Neural cell (in vitro differentiated cells): Measurements from ENCODE around the gene TMEM164. TPM values are rescaled to one million over a fixed set of nuclear protein-coding genes. Genes with fewer than 3 reads are reported as not detected.

Experiments
- H2AFZ ChIP-seq: fragments of 200-600, 300-800 bp; sonication (generic), shearing (Covaris generic); 2 replicates; pipeline ENCODE4 v1.6.0; 2014; ENCODE audit warnings: low read depth, mild to moderate bottlenecking, antibody characterized with exemption, low read length, moderate library complexity
- H3F3A ChIP-seq: fragments of 200-600 bp; shearing (Covaris generic); 2 replicates; pipeline ENCODE4 v1.6.1; 2016; ENCODE audit warnings: mild to moderate bottlenecking, moderate library complexity, mixed read lengths, antibody characterized with exemption, low read length; ENCODE audit not compliant: insufficient read depth, poor library complexity, severe bottlenecking
- H3K27ac ChIP-seq: fragments of 200-600, 300-800 bp; sonication (generic), shearing (Covaris generic); 2 replicates; pipeline ENCODE4 v1.5.1; 2014; ENCODE audit warnings: mild to moderate bottlenecking, low read length, moderate library complexity
- H3K27me3 ChIP-seq: fragments of 300-800, 200-600 bp; sonication (generic), shearing (Covaris generic); 2 replicates; pipeline ENCODE4 v1.6.0; 2014; ENCODE audit warnings: mild to moderate bottlenecking, low read depth, low read length, moderate library complexity; ENCODE audit not compliant: insufficient read depth
- H3K36me3 ChIP-seq: fragments of 300-800, 200-600 bp; sonication (generic), shearing (Covaris generic); 2 replicates; pipeline ENCODE4 v1.5.1; 2014; ENCODE audit warnings: mild to moderate bottlenecking, antibody characterized with exemption, low read length, moderate library complexity; ENCODE audit not compliant: insufficient read depth
- H3K4me2 ChIP-seq: fragments of 300-800, 200-600 bp; sonication (generic), shearing (Covaris generic); 2 replicates; pipeline ENCODE4 v1.6.0; 2014; ENCODE audit warnings: mild to moderate bottlenecking, low read length
- H3K4me3 ChIP-seq: fragments of 300-800, 200-600 bp; sonication (generic), shearing (Covaris generic); 2 replicates; pipeline ENCODE4 v1.5.1; 2014; ENCODE audit warnings: mild to moderate bottlenecking, low read length, moderate library complexity
- H3K79me2 ChIP-seq: fragments of 200-600 bp; shearing (Covaris generic); replicated peaks from 2 replicates; pipeline ENCODE4 v1.6.0; 2014; ENCODE audit warnings: mild to moderate bottlenecking, low read length, moderate library complexity; ENCODE audit not compliant: insufficient read depth
- H3K9ac ChIP-seq: fragments of 300-800, 200-600 bp; sonication (generic), shearing (Covaris generic); 2 replicates; pipeline ENCODE4 v1.6.1; 2016; ENCODE audit warnings: mild to moderate bottlenecking, low read length, mixed read lengths
- H3K9me2 ChIP-seq: fragments of 200-600 bp; shearing (Covaris generic); 2 replicates; pipeline ENCODE4 v1.6.1; 2016; ENCODE audit warnings: mild to moderate bottlenecking, low read length, mixed read lengths; ENCODE audit not compliant: insufficient read depth
- H3K9me3 ChIP-seq: fragments of 200-600, 300-800 bp; sonication (generic), shearing (Covaris generic); 2 replicates; pipeline ENCODE4 v1.6.1; 2016; ENCODE audit warnings: mild to moderate bottlenecking, mixed run types, low read length, moderate library complexity, mixed read lengths
- H4K20me1 ChIP-seq: fragments of 200-600 bp; shearing (Covaris generic); 2 replicates; pipeline ENCODE4 v1.6.1; 2016; ENCODE audit warnings: mild to moderate bottlenecking, mixed run types; ENCODE audit not compliant: insufficient read depth
- EP300 ChIP-seq: fragments of 450-650 bp; conservative IDR thresholded peaks from 2 replicates; pipeline ENCODE4 v1.6.1; 2014; ENCODE audit warnings: antibody characterized with exemption, mild to moderate bottlenecking, moderate library complexity; ENCODE audit not compliant: poor library complexity, severe bottlenecking
- EZH2 ChIP-seq: fragments of 200-600, 300-800 bp; shearing (Covaris generic), sonication (generic); IDR thresholded peaks from 2 replicates; pipeline ENCODE4 v1.6.1; 2014; ENCODE audit warnings: antibody characterized with exemption, low read length, borderline replicate concordance, mild to moderate bottlenecking; ENCODE audit not compliant: insufficient read depth, poor library complexity, severe bottlenecking
- MXI1 ChIP-seq: fragments of 450-650 bp; conservative IDR thresholded peaks from 2 replicates; pipeline ENCODE4 v1.6.1; 2014; ENCODE audit warnings: antibody characterized with exemption, mild to moderate bottlenecking; ENCODE audit not compliant: poor library complexity, severe bottlenecking
- POLR2AphosphoS5 ChIP-seq: IDR thresholded peaks from 2 replicates; pipeline ENCODE4 v1.6.1; 2012
- RAD21 ChIP-seq: fragments of 450-650 bp; conservative IDR thresholded peaks from 2 replicates; pipeline ENCODE4 v1.6.1; 2014; ENCODE audit warnings: antibody characterized with exemption, mild to moderate bottlenecking, moderate library complexity
- SMC3 ChIP-seq: fragments of 450-650 bp; conservative IDR thresholded peaks from 2 replicates; pipeline ENCODE4 v1.6.1; 2014; ENCODE audit warnings: antibody characterized with exemption, mild to moderate bottlenecking, moderate library complexity; ENCODE audit not compliant: poor library complexity
- TAF1 ChIP-seq: IDR thresholded peaks from 2 replicates; pipeline ENCODE4 v1.6.1; 2012; ENCODE audit warnings: low read depth
- polyA plus RNA-seq: library from polyadenylated mRNA; depleted of rRNA; stranded (reverse); fragments of >200 nt; gene quantifications from 2 replicates; pipeline ENCODE4 v1.2.3, GENCODE V29; 2014
- TF ChIP-seq, protein P1 (sequence below): fragments of 450-650 bp; IDR thresholded peaks from 2 replicates; pipeline ENCODE4 v1.5.1; 2014; ENCODE audit warnings: antibody characterized with exemption, mild to moderate bottlenecking, moderate library complexity; ENCODE audit not compliant: poor library complexity, severe bottlenecking
- TF ChIP-seq, protein P2 (sequence below): IDR thresholded peaks from 2 replicates; pipeline ENCODE4 v1.6.1; 2012; ENCODE audit warnings: borderline replicate concordance

The TMEM164 gene
- polyA plus RNA-seq, 1 donor from 2014 or later: 52.8 TPM

- Histone ChIP-seq H3K9me2 (no peaks in the 10 kb centered on the region), H3K4me2 (no peak overlapping the region), H3K4me3 (peak overlapping the region; percentile 1), H2AFZ (no peak overlapping the region), H3K9me3 (no peaks in the 10 kb centered on the region), H4K20me1 (no peaks in the 10 kb centered on the region), H3K27ac (peak overlapping the region; percentile 34), H3F3A (no peaks in the 10 kb centered on the region), H3K27me3 (no peaks in the 10 kb centered on the region), H3K36me3 (no peaks in the 10 kb centered on the region), H3K79me2 (no peaks in the 10 kb centered on the region), H3K9ac (no peak overlapping the region)
- TF ChIP-seq EP300: peak; percentile 38
- no peak for TF ChIP-seq SMC3
- peak; percentile 18 for TF ChIP-seq POLR2AphosphoS5
- no peak for TF ChIP-seq RAD21
- TF ChIP-seq, protein P1, sequence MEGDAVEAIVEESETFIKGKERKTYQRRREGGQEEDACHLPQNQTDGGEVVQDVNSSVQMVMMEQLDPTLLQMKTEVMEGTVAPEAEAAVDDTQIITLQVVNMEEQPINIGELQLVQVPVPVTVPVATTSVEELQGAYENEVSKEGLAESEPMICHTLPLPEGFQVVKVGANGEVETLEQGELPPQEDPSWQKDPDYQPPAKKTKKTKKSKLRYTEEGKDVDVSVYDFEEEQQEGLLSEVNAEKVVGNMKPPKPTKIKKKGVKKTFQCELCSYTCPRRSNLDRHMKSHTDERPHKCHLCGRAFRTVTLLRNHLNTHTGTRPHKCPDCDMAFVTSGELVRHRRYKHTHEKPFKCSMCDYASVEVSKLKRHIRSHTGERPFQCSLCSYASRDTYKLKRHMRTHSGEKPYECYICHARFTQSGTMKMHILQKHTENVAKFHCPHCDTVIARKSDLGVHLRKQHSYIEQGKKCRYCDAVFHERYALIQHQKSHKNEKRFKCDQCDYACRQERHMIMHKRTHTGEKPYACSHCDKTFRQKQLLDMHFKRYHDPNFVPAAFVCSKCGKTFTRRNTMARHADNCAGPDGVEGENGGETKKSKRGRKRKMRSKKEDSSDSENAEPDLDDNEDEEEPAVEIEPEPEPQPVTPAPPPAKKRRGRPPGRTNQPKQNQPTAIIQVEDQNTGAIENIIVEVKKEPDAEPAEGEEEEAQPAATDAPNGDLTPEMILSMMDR: peak; percentile 50
Observed at GRCh38 chrX:110046001-110046400, 43.1 kb downstream of the TMEM164 start.

DNA sequence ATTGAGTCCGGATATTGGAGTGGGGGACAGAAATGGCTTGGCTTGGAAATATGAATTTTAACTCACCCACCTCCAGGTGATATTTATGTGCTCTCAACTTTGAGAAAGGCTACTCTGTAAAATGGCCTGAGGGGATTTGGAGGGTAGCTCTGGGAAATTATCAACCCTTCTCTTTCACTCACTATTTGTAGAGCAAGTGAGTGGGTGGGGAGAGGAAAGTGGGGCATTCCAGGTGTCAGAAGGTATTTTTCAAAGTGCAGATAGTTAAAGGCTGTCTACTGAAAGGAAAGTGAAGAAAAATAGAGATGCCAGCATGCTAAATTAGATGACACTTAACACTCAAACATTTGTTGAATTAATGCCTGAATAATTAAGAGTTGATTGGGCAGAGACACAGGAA, 44.1 kb downstream of the TMEM164 start:
- Histone ChIP-seq H3K9me2 (no peaks in the 10 kb centered on the region), H3K27me3 (no peaks in the 10 kb centered on the region), H3F3A (no peaks in the 10 kb centered on the region)

More for the DNA sequence above, 44.1 kb downstream of the TMEM164 start:
- Histone ChIP-seq H3K27ac (no peak overlapping the region), H3K4me2 (no peak overlapping the region), H4K20me1 (no peaks in the 10 kb centered on the region), H3K4me3 (no peak overlapping the region), H3K79me2 (no peaks in the 10 kb centered on the region), H2AFZ (no peak overlapping the region), H3K9ac (no peak overlapping the region), H3K9me3 (no peaks in the 10 kb centered on the region), H3K36me3 (no peaks in the 10 kb centered on the region)
- TF ChIP-seq EZH2 (no peak), MXI1 (no peak), POLR2AphosphoS5 (no peak), SMC3 (no peak), RAD21 (no peak), EP300 (no peak), TAF1 (no peak)
- TF ChIP-seq, protein P1: no peak
- TF ChIP-seq, protein P2, sequence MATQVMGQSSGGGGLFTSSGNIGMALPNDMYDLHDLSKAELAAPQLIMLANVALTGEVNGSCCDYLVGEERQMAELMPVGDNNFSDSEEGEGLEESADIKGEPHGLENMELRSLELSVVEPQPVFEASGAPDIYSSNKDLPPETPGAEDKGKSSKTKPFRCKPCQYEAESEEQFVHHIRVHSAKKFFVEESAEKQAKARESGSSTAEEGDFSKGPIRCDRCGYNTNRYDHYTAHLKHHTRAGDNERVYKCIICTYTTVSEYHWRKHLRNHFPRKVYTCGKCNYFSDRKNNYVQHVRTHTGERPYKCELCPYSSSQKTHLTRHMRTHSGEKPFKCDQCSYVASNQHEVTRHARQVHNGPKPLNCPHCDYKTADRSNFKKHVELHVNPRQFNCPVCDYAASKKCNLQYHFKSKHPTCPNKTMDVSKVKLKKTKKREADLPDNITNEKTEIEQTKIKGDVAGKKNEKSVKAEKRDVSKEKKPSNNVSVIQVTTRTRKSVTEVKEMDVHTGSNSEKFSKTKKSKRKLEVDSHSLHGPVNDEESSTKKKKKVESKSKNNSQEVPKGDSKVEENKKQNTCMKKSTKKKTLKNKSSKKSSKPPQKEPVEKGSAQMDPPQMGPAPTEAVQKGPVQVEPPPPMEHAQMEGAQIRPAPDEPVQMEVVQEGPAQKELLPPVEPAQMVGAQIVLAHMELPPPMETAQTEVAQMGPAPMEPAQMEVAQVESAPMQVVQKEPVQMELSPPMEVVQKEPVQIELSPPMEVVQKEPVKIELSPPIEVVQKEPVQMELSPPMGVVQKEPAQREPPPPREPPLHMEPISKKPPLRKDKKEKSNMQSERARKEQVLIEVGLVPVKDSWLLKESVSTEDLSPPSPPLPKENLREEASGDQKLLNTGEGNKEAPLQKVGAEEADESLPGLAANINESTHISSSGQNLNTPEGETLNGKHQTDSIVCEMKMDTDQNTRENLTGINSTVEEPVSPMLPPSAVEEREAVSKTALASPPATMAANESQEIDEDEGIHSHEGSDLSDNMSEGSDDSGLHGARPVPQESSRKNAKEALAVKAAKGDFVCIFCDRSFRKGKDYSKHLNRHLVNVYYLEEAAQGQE: no peak
